Measurements from ENCODE around the gene NIPBL.

The NIPBL gene

GRCh38 chr5:37063739-37064138 is 187.2 kb downstream of the NIPBL start:
- POLR2A ChIA-PET, result no interaction called here
- no peak for DNase-seq (ENCODE audit: extremely low spot score)
- CTCF ChIA-PET, result no interaction called here
- no peak for TF ChIP-seq FOXA1 (IDR thresholded peaks at IDR 0.05)
- no peak for TF ChIP-seq FOXK2 (IDR thresholded peaks at IDR 0.05)
- no peak for TF ChIP-seq NFRKB (IDR thresholded peaks at IDR 0.05)
- no peak for TF ChIP-seq LEF1 (IDR thresholded peaks at IDR 0.05; ENCODE audit: borderline replicate concordance)
- no peak for TF ChIP-seq ELF4 (IDR thresholded peaks at IDR 0.05)
- TF ChIP-seq FOXM1 (IDR thresholded peaks at IDR 0.05; ENCODE audit: borderline replicate concordance), result no peak
- TF ChIP-seq L3MBTL2 (conservative IDR thresholded peaks at IDR 0.05), result no peak
- TF ChIP-seq ZNF384 (IDR thresholded peaks at IDR 0.05), result no peak
- no peak for TF ChIP-seq CTBP1 (IDR thresholded peaks at IDR 0.05; ENCODE audit: borderline replicate concordance)
- no peak for TF ChIP-seq ARNT (IDR thresholded peaks at IDR 0.05)
- TF ChIP-seq SP1 (IDR thresholded peaks at IDR 0.05), result no peak
- no peak for TF ChIP-seq BHLHE40 (IDR thresholded peaks at IDR 0.05; ENCODE audit: borderline replicate concordance)
- TF ChIP-seq TARDBP (IDR thresholded peaks at IDR 0.05), result no peak
- no peak for TF ChIP-seq SUZ12 (IDR thresholded peaks at IDR 0.05)

GRCh38 chr5:37064442-37064841 is 187.9 kb downstream of the NIPBL start:
- ChIA-PET POLR2A (no interaction called here), CTCF (no interaction called here)
- TF ChIP-seq ELF4 (IDR thresholded peaks at IDR 0.05), result no peak
- no peak for TF ChIP-seq SUZ12 (IDR thresholded peaks at IDR 0.05)
- no peak for DNase-seq (ENCODE audit: extremely low spot score)

GRCh38 chr5:37071487-37071886 is 194.9 kb downstream of the NIPBL start:
- no peak for DNase-seq (ENCODE audit: extremely low spot score)
- TF ChIP-seq FOXK2 (IDR thresholded peaks at IDR 0.05) (no peak), LEF1 (IDR thresholded peaks at IDR 0.05; ENCODE audit: borderline replicate concordance) (no peak), ZNF384 (IDR thresholded peaks at IDR 0.05) (no peak), HDGF (IDR thresholded peaks at IDR 0.05; ENCODE audit: borderline replicate concordance) (no peak), BHLHE40 (IDR thresholded peaks at IDR 0.05; ENCODE audit: borderline replicate concordance) (no peak), ELF4 (IDR thresholded peaks at IDR 0.05) (no peak), ARNT (IDR thresholded peaks at IDR 0.05) (no peak), FOXA1 (IDR thresholded peaks at IDR 0.05) (no peak), L3MBTL2 (conservative IDR thresholded peaks at IDR 0.05) (no peak), SUZ12 (IDR thresholded peaks at IDR 0.05) (no peak), PKNOX1 (IDR thresholded peaks at IDR 0.05) (no peak)
- ChIA-PET CTCF (no interaction called here), POLR2A (no interaction called here)

- CTCF ChIA-PET, result no interaction called here
- POLR2A ChIA-PET, result no interaction called here
- no peak for DNase-seq (ENCODE audit: extremely low spot score)
- TF ChIP-seq FOXA1 (IDR thresholded peaks at IDR 0.05) (no peak), SUZ12 (IDR thresholded peaks at IDR 0.05) (no peak), HDGF (IDR thresholded peaks at IDR 0.05; ENCODE audit: borderline replicate concordance) (no peak)
These were observed 195.5 kb downstream of the NIPBL start for GRCh38 chr5:37071901-37072581.

- TF ChIP-seq FOXM1 (IDR thresholded peaks at IDR 0.05; ENCODE audit: borderline replicate concordance) (no peak), SP1 (IDR thresholded peaks at IDR 0.05) (no peak), ZNF384 (IDR thresholded peaks at IDR 0.05) (no peak), CTBP1 (IDR thresholded peaks at IDR 0.05; ENCODE audit: borderline replicate concordance) (no peak), NFRKB (IDR thresholded peaks at IDR 0.05) (no peak), L3MBTL2 (conservative IDR thresholded peaks at IDR 0.05) (no peak), FOXK2 (IDR thresholded peaks at IDR 0.05) (no peak), BHLHE40 (IDR thresholded peaks at IDR 0.05; ENCODE audit: borderline replicate concordance) (no peak), HDGF (IDR thresholded peaks at IDR 0.05; ENCODE audit: borderline replicate concordance) (no peak), PKNOX1 (IDR thresholded peaks at IDR 0.05) (no peak), FOXA1 (IDR thresholded peaks at IDR 0.05) (no peak), SUZ12 (IDR thresholded peaks at IDR 0.05) (no peak), ARNT (IDR thresholded peaks at IDR 0.05) (no peak)
- DNase-seq (ENCODE audit: extremely low spot score), result no peak
- CTCF ChIA-PET, result no interaction called here
- POLR2A ChIA-PET, result no interaction called here
These were observed 198.9 kb downstream of the NIPBL start for GRCh38 chr5:37075399-37075950.

GRCh38 chr5:37077146-37077545 is 200.6 kb downstream of the NIPBL start:
- DNase-seq (ENCODE audit: extremely low spot score), result no peak
- no peak for TF ChIP-seq BHLHE40 (IDR thresholded peaks at IDR 0.05; ENCODE audit: borderline replicate concordance)
- TF ChIP-seq ZNF384 (IDR thresholded peaks at IDR 0.05), result no peak
- no peak for TF ChIP-seq SUZ12 (IDR thresholded peaks at IDR 0.05)
- no peak for TF ChIP-seq PKNOX1 (IDR thresholded peaks at IDR 0.05)
- no peak for TF ChIP-seq L3MBTL2 (conservative IDR thresholded peaks at IDR 0.05)
- no peak for TF ChIP-seq FOXK2 (IDR thresholded peaks at IDR 0.05)
- no peak for TF ChIP-seq FOXM1 (IDR thresholded peaks at IDR 0.05; ENCODE audit: borderline replicate concordance)
- no peak for TF ChIP-seq SP1 (IDR thresholded peaks at IDR 0.05)
- TF ChIP-seq CTBP1 (IDR thresholded peaks at IDR 0.05; ENCODE audit: borderline replicate concordance), result no peak
- TF ChIP-seq ARNT (IDR thresholded peaks at IDR 0.05), result no peak
- TF ChIP-seq NFRKB (IDR thresholded peaks at IDR 0.05), result no peak
- TF ChIP-seq TARDBP (IDR thresholded peaks at IDR 0.05), result no peak
- no peak for TF ChIP-seq HDGF (IDR thresholded peaks at IDR 0.05; ENCODE audit: borderline replicate concordance)
- CTCF ChIA-PET, result interaction anchor here (0.6 kb wide), 1 partner anchor 383 kb away, joined by 5 read pairs; no protein-coding TSS in a partner anchor
- POLR2A ChIA-PET, result no interaction called here

All from HEK293T (cell line).